Measurements from ENCODE around the gene GPR84.

Gene GPR84

DNA sequence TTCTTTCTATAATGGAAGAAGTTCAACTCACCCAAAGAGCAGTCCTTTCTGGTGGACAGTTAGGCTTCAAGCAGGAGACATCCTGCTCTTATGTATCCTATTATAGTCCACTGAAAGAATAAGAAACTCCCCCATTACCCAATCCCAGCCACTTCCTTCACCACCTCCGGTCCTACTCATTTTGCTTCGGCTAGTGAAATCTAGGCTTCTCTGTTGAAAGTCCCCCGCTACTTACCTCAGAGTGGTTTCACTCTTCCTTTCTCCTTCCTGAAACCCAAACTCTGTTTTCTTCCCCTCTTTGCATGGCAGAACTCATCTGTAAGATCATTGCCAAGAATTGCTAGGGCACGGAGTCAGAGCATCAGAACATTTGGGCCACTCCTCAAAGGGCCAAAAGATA, at the start of gene GPR84:
Gene GPR84, minus strand, starts transcription at position 74 of the 400 bp plus-strand sequence. CDS start 635 bp downstream, outside the sequence.
- Histone ChIP-seq H4K20me1 (ENCODE audit: insufficient read depth, low read length) (no peaks in the 10 kb centered on the region), H3K9me2 (ENCODE audit: low read depth, low read length) (no peaks in the 10 kb centered on the region), H3K27ac (ENCODE audit: low read depth, low read length, poor library complexity, severe bottlenecking) (no peak within 1 kb of the TSS), H3K4me2 (ENCODE audit: low read length) (no peak within 1 kb of the TSS), H3K79me2 (ENCODE audit: insufficient read depth, low read length) (no peaks in the 10 kb centered on the region), H3K4me1 (ENCODE audit: insufficient read depth, low read length, severe bottlenecking) (peaks cover 19% of the 10 kb centered on the region), H3K36me3 (ENCODE audit: insufficient read depth, low read length) (no peaks in the 10 kb centered on the region), H2AFZ (ENCODE audit: low read length) (no peak within 1 kb of the TSS), H3K4me3 (ENCODE audit: low read depth, low read length, poor library complexity, severe bottlenecking) (no peak within 1 kb of the TSS), H3K9ac (ENCODE audit: low read length) (no peak within 1 kb of the TSS), H3K27me3 (ENCODE audit: insufficient read depth, low read length) (no peaks in the 10 kb centered on the region), H3K9me3 (ENCODE audit: low read length) (no peaks in the 10 kb centered on the region), H3F3A (ENCODE audit: insufficient read depth, low read length) (no peaks in the 10 kb centered on the region)
- TF ChIP-seq, protein P1, sequence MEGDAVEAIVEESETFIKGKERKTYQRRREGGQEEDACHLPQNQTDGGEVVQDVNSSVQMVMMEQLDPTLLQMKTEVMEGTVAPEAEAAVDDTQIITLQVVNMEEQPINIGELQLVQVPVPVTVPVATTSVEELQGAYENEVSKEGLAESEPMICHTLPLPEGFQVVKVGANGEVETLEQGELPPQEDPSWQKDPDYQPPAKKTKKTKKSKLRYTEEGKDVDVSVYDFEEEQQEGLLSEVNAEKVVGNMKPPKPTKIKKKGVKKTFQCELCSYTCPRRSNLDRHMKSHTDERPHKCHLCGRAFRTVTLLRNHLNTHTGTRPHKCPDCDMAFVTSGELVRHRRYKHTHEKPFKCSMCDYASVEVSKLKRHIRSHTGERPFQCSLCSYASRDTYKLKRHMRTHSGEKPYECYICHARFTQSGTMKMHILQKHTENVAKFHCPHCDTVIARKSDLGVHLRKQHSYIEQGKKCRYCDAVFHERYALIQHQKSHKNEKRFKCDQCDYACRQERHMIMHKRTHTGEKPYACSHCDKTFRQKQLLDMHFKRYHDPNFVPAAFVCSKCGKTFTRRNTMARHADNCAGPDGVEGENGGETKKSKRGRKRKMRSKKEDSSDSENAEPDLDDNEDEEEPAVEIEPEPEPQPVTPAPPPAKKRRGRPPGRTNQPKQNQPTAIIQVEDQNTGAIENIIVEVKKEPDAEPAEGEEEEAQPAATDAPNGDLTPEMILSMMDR (IDR thresholded peaks at IDR 0.05; ENCODE audit: low read length) = no peak
- no peak for TF ChIP-seq EZH2 (IDR thresholded peaks at IDR 0.05; ENCODE audit: borderline replicate concordance, low read length)

DNA sequence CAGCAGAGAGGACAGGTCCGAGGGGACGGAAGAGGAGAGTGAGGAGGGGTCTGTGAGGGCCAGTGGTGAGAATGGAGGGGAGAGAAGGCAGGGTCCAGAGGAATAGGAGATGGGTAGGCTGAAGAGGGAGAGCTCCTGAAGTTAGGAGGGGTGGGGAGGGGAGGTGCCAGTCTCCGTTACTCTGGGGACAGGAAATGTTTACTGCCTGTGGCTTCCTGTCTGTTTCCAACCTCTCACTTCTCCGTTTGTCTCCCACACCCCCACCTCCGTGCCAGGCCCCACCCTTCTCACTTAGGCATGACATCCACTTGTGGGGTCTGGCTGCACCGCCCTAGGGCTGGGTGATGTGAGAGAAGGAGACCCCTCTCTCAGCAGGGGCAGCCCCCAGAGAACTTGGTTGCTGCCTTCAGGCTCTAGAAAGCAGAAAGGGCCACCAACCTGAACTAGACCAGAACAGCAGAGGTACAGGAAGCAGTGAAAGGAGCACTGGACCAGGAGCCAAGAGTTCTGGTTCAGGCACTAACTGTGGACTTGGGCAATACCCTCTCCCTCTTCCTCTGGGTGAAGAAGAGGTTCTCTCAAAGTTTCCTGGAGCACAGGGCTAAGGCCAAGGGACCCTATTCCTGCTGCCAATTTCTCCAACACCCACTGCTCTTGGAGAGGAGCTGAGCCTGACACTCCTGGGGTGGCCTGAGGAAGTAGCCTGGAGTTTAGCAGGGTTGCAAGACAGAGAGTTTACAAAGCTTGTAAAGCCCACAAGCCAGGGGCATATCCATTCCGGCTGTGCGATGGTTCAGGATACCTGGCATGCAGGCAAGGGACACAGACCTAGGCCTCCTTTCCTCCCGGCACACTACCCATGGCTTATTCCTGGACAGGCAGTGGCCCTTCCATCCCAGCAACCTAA, 49.3 kb upstream of the GPR84 start:
- H3K4me1 ChIP-seq (ENCODE audit: insufficient read depth, low read length, severe bottlenecking) = peaks cover 9% of the 10 kb centered on the region
- TF ChIP-seq EZH2 (IDR thresholded peaks at IDR 0.05; ENCODE audit: borderline replicate concordance, low read length) = no peak
- TF ChIP-seq, protein P1 (IDR thresholded peaks at IDR 0.05; ENCODE audit: low read length) = no peak
- no peak overlapping the region for H3K27ac ChIP-seq (ENCODE audit: low read depth, low read length, poor library complexity, severe bottlenecking)
- H2AFZ ChIP-seq (ENCODE audit: low read length) = no peak overlapping the region
- no peaks in the 10 kb centered on the region for H3K27me3 ChIP-seq (ENCODE audit: insufficient read depth, low read length)
- no peaks in the 10 kb centered on the region for H3F3A ChIP-seq (ENCODE audit: insufficient read depth, low read length)
- no peaks in the 10 kb centered on the region for H3K79me2 ChIP-seq (ENCODE audit: insufficient read depth, low read length)
- H4K20me1 ChIP-seq (ENCODE audit: insufficient read depth, low read length) = no peaks in the 10 kb centered on the region
- no peaks in the 10 kb centered on the region for H3K9me3 ChIP-seq (ENCODE audit: low read length)
- no peak overlapping the region; the same call in 1 of the 2 replicates for H3K4me2 ChIP-seq (ENCODE audit: low read length)
- no peak overlapping the region for H3K9ac ChIP-seq (ENCODE audit: low read length)
- H3K9me2 ChIP-seq (ENCODE audit: low read depth, low read length) = no peaks in the 10 kb centered on the region
- H3K4me3 ChIP-seq (ENCODE audit: low read depth, low read length, poor library complexity, severe bottlenecking) = no peak overlapping the region
- no peaks in the 10 kb centered on the region for H3K36me3 ChIP-seq (ENCODE audit: insufficient read depth, low read length)

DNA sequence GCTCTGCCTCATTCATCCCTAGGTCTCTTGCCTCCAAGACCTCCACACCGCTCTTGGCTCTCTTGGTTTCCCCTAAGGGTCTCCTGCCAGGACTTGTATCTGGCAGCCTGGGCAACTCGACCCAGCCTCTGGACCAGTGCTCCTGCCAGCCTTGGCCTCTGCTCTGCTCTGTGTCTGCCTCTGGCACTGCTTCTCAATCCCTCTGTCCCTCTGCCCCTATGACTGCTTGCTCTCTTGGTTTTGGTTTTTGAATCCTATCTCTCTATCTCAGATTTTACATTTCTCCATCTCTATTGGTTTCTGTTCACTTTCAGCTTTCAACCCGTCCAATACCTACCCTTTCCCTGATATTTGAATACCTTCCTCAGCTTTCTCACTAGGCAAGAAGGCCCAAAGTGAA, 48.5 kb upstream of the GPR84 start:
- Histone ChIP-seq H3F3A (ENCODE audit: insufficient read depth, low read length) (no peaks in the 10 kb centered on the region), H4K20me1 (ENCODE audit: insufficient read depth, low read length) (no peaks in the 10 kb centered on the region), H3K4me3 (ENCODE audit: low read depth, low read length, poor library complexity, severe bottlenecking) (no peak overlapping the region), H3K36me3 (ENCODE audit: insufficient read depth, low read length) (no peaks in the 10 kb centered on the region), H3K27ac (ENCODE audit: low read depth, low read length, poor library complexity, severe bottlenecking) (no peak overlapping the region), H2AFZ (ENCODE audit: low read length) (no peak overlapping the region), H3K27me3 (ENCODE audit: insufficient read depth, low read length) (no peaks in the 10 kb centered on the region), H3K9me2 (ENCODE audit: low read depth, low read length) (no peaks in the 10 kb centered on the region), H3K79me2 (ENCODE audit: insufficient read depth, low read length) (no peaks in the 10 kb centered on the region), H3K9ac (ENCODE audit: low read length) (no peak overlapping the region), H3K9me3 (ENCODE audit: low read length) (no peaks in the 10 kb centered on the region), H3K4me2 (ENCODE audit: low read length) (no peak overlapping the region), H3K4me1 (ENCODE audit: insufficient read depth, low read length, severe bottlenecking) (peaks cover 9% of the 10 kb centered on the region)
- TF ChIP-seq EZH2 (IDR thresholded peaks at IDR 0.05; ENCODE audit: borderline replicate concordance, low read length) = no peak

All from OCI-LY1 (cell line).